KMS-11 (cell line): ENCODE measurements around the gene POP5.

ENCODE experiments used
- H2AFZ ChIP-seq: fragments of 200-600 bp; sonication (generic); 2 replicates; pipeline ENCODE4 v1.6.1; 2016; ENCODE audit warnings: antibody characterized with exemption, mixed run types, low read depth
- H3K27ac ChIP-seq: fragments of 200-600 bp; sonication (generic); 2 replicates; pipeline ENCODE4 v1.6.1; 2016; ENCODE audit warnings: mild to moderate bottlenecking, mixed run types
- H3K27me3 ChIP-seq: fragments of 200-600 bp; sonication (generic); 2 replicates; pipeline ENCODE4 v1.6.1; 2017; ENCODE audit warnings: mild to moderate bottlenecking, low read depth, mixed run types, moderate library complexity; ENCODE audit not compliant: insufficient read depth
- H3K36me3 ChIP-seq: fragments of 200-600 bp; sonication (generic); 2 replicates; pipeline ENCODE4 v1.6.1; 2017; ENCODE audit warnings: mild to moderate bottlenecking, mixed run types; ENCODE audit not compliant: insufficient read depth
- H3K4me1 ChIP-seq: fragments of 200-600 bp; sonication (generic); 2 replicates; pipeline ENCODE4 v1.6.1; 2016; ENCODE audit warnings: mild to moderate bottlenecking, low read depth, mixed run types; ENCODE audit not compliant: poor library complexity, severe bottlenecking
- H3K4me2 ChIP-seq: fragments of 200-600 bp; sonication (generic); 2 replicates; pipeline ENCODE4 v1.7.0; 2016; ENCODE audit warnings: mild to moderate bottlenecking, mixed run types
- H3K4me3 ChIP-seq: fragments of 200-600 bp; sonication (generic); IDR thresholded peaks from 2 replicates; pipeline ENCODE4 v1.6.1; 2017; ENCODE audit warnings: low read depth, low read length, mixed read lengths; ENCODE audit not compliant: insufficient read depth
- H3K79me2 ChIP-seq: fragments of 200-600 bp; sonication (generic); 2 replicates; pipeline ENCODE4 v1.6.1; 2016; ENCODE audit warnings: low read depth, mixed run types; ENCODE audit not compliant: insufficient read depth
- H3K9ac ChIP-seq: fragments of 200-600 bp; sonication (generic); 2 replicates; pipeline ENCODE4 v1.6.1; 2016; ENCODE audit warnings: mild to moderate bottlenecking, mixed run types
- H4K20me1 ChIP-seq: fragments of 200-600 bp; sonication (generic); 2 replicates; pipeline ENCODE4 v1.6.1; 2016; ENCODE audit warnings: mild to moderate bottlenecking, mixed run types; ENCODE audit not compliant: insufficient read depth
- TF ChIP-seq, protein P1 (sequence below): fragments of 200-600 bp; sonication (generic); conservative IDR thresholded peaks from 2 replicates; pipeline ENCODE4 v1.6.1; 2017; ENCODE audit warnings: low read depth, mild to moderate bottlenecking, antibody characterized with exemption, low read length, moderate library complexity, mixed read lengths

The POP5 gene

DNA sequence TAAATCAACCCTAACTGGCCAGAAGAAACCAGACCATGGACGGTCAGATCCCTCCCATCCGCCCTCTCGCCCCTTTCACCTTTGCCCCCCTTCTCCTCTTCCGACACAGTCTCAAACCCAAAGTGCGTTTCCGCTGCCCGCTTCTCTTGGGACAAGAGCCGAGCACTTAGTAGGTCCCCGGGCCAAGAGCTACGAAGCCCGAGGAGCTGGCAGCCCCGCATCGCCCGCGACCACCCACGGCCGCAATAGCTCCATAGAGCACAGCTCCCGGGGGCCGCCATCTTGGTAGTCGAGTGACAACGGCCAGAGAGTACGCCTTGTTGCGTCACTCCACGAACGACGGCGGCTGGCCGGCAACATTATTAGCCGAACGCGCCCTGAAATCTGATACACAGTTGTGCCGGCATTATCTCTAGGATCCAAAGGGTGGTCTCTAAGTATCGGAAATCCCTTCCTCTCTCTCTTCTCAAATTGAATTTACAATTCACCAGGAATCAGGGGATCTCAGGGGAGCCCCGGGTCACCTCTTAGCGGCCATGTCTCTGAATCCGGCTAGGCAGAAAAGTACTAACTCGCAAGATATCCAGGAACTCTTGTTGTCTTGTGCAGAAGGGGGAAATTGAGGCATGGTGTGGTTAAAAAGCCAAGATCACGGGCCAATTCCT is 52.2 kb downstream of the POP5 start, which contains the start of gene COQ5:
COQ5 (minus strand) TSS at position 298 of the 665 bp plus-strand sequence; CDS start at position 281, 17 bp downstream.
- Histone ChIP-seq H3K79me2 (peaks cover 6% of the 10 kb centered on the region; the same call in 1 of the 2 replicates), H4K20me1 (no peaks in the 10 kb centered on the region), H3K27me3 (no peaks in the 10 kb centered on the region), H2AFZ (peak within 1 kb of the TSS; percentile 91), H3K4me3 (no peak within 1 kb of the TSS), H3K27ac (peak within 1 kb of the TSS; percentile 65), H3K4me1 (peaks cover 12% of the 10 kb centered on the region), H3K9ac (peak within 1 kb of the TSS; percentile 68), H3K36me3 (no peaks in the 10 kb centered on the region), H3K4me2 (peak within 1 kb of the TSS; percentile 74)
- TF ChIP-seq, protein P1, sequence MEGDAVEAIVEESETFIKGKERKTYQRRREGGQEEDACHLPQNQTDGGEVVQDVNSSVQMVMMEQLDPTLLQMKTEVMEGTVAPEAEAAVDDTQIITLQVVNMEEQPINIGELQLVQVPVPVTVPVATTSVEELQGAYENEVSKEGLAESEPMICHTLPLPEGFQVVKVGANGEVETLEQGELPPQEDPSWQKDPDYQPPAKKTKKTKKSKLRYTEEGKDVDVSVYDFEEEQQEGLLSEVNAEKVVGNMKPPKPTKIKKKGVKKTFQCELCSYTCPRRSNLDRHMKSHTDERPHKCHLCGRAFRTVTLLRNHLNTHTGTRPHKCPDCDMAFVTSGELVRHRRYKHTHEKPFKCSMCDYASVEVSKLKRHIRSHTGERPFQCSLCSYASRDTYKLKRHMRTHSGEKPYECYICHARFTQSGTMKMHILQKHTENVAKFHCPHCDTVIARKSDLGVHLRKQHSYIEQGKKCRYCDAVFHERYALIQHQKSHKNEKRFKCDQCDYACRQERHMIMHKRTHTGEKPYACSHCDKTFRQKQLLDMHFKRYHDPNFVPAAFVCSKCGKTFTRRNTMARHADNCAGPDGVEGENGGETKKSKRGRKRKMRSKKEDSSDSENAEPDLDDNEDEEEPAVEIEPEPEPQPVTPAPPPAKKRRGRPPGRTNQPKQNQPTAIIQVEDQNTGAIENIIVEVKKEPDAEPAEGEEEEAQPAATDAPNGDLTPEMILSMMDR, result no peak
